Measurements from ENCODE around the gene PEX7.

Gene PEX7

DNA sequence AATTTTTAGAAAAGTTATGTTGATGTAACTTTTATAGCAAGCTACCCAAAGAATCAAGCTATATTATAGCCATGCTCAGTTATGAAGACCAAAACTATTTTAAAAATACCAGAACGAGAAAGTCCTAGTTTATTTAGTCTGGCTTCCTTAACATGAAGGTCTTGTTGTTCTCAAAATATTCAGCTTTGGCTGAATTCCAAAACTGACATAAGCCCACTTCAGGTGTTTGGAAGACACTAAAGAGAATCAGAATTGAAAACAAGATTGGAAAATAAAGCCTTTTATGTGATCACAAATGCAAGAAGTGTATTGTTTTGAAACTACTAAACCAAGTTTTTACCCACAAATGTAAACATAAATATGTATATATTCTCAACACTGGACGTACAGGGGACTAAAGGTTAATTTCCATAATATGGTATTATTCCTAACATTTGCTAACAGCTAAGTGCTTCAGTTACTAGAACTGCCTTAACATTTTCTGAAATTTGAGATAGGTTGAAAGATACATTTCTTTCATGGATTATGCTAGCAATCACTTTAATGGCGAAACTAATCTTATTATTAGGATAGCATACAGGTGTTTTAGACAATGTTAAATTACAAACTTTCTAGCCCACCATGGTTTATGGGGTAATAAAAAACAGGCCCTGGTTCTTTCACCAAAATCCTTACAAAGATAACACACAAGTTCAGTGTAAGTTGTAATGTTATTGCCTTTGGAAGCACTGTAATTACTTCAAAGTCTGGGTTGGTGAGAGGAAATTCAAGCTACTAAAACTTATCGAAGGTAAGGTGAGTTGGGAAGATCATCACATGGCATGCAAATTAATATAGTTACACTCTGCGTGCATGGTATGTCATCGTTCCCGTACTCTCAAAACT, 31.7 kb upstream of the PEX7 start:
- in situ Hi-C loops (cut with MboI; ENCODE audit: low sequenced_read_pairs): loop anchor here (10.0 kb wide), 1 partner anchor 146 kb away; no protein-coding TSS in a partner anchor

DNA sequence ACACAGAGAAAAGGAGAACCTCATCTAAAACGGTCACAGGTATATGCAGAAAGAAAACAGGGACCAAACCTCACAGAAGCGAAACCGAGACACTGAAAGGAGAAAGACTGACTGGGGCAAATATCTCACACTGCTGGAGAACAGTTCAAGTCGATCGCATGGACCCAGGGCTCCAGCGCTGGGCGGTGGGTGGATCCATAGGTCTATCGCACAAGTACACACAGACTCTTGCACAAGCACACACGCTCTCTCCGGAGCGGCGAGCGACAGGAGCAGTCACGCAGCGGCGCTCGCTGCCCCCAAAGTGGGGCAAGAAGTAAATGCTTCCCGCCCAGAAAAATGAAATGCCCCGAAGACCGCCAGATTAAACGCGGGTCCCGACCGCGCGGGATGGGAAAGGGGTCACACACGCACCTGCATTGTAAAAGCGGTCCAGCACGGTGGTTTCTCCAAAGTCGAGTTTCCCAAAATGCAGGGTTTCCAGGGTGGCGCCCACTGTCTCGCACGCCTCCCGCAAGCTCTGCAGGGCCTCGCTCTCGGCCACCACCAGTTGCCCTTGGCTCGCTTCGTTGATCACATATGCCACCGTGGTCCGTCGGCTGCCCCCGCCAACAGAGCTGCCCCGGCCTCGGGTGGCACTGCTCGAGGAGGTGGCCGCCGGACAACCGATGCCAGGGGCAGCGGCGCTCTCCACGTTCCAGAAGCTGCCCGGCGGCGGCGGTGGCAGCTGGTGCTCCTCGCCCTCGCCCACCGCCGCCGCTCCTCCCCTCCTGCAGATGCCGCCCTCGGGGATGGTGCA, 30.9 kb upstream of the PEX7 start:
- in situ Hi-C loops (cut with MboI; ENCODE audit: low sequenced_read_pairs): loop anchor here (10.0 kb wide), 1 partner anchor 147 kb away; no protein-coding TSS in a partner anchor

DNA sequence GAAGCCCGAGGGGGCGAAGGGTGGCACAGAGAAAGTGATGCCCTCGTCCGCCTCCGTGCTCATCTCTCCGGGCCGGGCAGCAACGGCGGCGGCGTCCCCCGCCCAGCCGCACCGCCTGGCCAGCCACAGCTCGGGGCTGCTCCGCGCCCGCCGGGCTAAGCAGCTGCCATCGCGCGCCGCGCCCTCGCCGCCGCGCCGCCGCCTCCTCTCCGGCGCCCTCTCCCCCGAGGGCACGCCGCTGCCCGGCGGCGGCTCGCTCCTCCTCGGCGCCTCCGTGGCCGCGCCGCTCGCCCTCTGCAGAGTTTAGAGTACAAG, 30.3 kb upstream of the PEX7 start:
- in situ Hi-C loops (cut with MboI; ENCODE audit: low sequenced_read_pairs): loop anchor here (10.0 kb wide), 1 partner anchor 147 kb away; no protein-coding TSS in a partner anchor

DNA sequence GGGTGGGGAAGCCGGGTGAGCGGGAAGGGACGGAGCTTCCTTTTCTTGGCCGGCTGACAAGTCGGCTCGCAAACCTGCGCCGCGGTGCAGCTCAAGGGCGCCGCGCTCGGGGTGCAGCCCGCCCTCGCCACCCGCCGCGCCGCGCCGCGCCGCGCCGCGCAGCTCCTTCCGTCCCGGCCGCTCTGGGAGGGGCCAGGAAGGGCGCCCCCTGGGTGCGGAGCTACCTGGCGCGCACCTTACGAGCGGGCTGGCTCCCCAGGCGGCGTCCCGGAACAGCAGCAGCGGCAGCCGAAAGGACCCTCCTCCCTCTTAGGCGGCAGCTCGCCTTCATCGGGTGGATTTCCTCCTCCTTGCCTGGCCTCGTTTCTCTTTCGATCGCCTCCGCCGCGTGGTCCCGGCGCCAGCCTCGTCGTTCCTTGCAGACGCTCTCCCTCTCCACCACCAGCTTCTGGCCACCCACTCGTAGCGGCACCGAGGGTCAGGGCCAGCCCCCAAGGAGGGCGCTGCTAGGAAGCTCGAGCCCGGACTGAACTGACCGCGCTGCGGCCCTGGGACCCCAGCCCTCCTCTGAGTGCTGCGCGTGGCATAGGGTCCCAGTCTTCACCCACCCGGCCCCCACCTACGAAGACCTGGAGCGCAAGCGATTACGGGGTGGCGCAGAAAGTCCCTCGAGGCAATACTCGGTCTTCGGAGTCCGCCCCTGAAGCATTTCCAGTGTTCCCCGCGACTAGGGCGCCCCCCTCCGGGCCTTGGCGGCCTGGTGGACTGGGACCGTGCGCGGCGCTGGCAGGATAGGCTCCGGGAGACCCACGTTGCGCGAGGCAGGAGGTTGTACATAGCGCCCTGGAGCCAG, 29.8 kb upstream of the PEX7 start, which contains the start of gene MAP3K5:
TSS of gene MAP3K5 (minus strand) at position 68 of the 853 bp plus-strand sequence. CDS start 320 bp downstream, outside the sequence.
- in situ Hi-C loops (cut with MboI; ENCODE audit: low sequenced_read_pairs): loop anchor here (10.0 kb wide), 1 partner anchor 148 kb away; no protein-coding TSS in a partner anchor

DNA sequence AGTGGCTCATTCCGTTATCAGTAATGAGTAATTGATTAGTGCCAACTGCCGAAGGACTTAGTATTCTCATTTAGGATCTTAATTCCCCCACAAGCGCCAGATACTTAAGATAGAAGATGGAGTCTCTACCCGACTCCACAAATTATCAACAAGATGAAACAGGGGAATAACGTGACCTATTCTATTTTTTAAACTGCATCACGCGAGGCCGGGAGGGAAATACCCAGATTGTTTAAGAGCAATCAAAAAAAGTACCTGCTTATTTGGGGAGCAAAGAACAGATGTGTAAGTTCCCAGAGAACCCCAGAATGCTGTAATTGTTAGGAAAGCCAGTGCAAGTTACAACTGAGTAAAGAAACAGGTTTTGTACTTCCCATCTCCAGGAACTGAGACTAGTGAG, 29.0 kb upstream of the PEX7 start:
- in situ Hi-C loops (cut with MboI; ENCODE audit: low sequenced_read_pairs): loop anchor here (10.0 kb wide), 1 partner anchor 149 kb away; no protein-coding TSS in a partner anchor

DNA sequence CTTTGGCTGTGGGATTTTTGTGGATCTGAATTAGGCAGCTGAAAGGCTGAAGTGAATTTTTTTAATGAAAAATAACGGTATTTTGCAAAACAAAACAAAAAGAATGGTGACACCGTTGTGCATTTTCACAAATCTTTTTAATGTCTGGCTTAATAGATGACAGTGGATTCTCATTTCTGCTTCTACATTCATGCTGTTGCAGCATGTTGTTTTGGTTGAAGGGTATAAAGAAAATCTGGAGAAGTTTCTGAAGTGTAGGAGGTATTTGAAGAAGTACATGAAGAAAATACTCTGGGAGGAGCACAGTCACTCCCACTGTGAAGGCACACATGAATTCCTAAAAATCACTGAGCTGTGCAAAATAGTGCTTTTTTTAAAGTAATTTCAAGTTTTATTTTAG, 27.0 kb upstream of the PEX7 start:
- in situ Hi-C loops (cut with MboI; ENCODE audit: low sequenced_read_pairs): loop anchor here (10.0 kb wide), 1 partner anchor 151 kb away; no protein-coding TSS in a partner anchor

DNA sequence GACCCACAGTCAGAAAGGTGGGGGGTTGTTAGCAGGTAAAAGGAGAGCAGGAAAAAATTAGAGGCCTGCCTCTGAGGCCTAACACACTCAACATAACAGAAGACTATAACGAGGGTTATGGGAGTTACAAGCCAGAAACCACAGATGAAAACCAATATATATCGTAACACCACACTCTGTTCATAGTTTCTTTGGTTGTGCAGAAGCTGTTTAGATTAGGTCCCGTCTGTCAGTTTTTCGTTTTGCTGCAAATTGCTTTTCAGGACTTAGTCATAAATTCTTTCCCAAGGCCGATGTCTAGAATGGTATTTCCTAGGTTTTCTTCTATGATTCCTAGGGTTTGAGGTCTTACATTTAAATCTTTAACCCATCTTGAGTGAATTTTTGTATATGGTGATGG, 26.4 kb upstream of the PEX7 start:
- in situ Hi-C loops (cut with MboI; ENCODE audit: low sequenced_read_pairs): loop anchor here (10.0 kb wide), 1 partner anchor 151 kb away; no protein-coding TSS in a partner anchor

DNA sequence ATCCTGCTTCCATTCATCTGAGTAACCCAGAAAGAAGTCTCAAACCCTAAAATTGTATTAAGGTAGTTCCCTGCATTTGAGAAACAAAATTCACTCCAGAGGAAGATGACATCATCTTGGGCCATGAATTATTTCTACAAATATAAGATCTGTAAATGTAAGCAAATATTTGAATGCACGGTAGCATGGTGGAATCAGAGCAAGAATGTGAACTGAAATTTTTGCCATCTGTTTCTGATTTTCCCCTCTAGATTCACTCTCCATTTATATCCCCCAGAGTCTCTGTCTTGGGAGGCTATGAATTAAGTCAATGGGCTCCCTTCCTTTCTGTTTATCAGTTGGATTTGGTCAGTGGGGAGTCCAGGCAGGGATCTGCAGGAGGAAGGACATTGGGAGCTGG, 24.3 kb upstream of the PEX7 start:
- in situ Hi-C loops (cut with MboI; ENCODE audit: low sequenced_read_pairs): loop anchor here (10.0 kb wide), 1 partner anchor 153 kb away; no protein-coding TSS in a partner anchor

DNA sequence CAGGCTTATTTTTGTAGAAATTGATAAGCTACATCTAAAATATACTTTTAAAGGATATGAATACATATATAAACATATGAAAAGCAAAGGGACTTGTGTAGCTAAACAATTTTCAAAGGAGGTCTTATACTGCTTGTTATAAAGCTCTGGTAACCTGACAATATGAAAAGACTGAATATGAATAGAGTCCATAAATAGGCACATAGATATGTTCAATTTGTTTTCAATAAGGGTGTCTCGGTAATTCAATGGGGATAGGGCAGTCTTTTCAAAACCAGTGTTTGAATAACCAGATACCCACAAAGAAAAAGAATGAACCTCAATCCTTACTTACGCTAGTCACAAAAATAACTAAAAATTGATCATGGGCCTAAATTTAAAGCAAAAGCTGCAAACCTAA, 20.8 kb upstream of the PEX7 start:
- in situ Hi-C loops (cut with MboI; ENCODE audit: low sequenced_read_pairs): loop anchor here (25.0 kb wide), 1 partner anchor 514 kb away; the partner anchor contains the start of gene BCLAF1

DNA sequence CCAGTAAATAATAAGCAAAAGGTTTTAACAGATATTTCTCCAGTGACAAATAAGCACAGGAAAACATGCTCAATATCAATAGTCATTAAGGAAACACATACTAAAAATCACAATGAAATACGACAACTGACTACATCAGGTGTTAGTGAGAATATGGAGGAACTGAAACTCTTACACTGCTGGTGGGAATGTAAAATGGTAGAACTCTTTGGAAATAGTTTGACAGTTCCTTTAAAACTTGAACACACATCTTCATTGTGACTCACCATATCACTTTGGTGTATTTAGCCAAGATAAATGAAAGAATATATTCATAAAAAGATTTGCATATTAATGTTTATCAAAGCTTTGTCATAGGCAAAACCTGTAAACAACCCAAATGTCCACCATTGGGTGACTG, 18.8 kb upstream of the PEX7 start:
- in situ Hi-C loops (cut with MboI; ENCODE audit: low sequenced_read_pairs): loop anchor here (25.0 kb wide), 1 partner anchor 516 kb away; the partner anchor contains the start of gene BCLAF1

DNA sequence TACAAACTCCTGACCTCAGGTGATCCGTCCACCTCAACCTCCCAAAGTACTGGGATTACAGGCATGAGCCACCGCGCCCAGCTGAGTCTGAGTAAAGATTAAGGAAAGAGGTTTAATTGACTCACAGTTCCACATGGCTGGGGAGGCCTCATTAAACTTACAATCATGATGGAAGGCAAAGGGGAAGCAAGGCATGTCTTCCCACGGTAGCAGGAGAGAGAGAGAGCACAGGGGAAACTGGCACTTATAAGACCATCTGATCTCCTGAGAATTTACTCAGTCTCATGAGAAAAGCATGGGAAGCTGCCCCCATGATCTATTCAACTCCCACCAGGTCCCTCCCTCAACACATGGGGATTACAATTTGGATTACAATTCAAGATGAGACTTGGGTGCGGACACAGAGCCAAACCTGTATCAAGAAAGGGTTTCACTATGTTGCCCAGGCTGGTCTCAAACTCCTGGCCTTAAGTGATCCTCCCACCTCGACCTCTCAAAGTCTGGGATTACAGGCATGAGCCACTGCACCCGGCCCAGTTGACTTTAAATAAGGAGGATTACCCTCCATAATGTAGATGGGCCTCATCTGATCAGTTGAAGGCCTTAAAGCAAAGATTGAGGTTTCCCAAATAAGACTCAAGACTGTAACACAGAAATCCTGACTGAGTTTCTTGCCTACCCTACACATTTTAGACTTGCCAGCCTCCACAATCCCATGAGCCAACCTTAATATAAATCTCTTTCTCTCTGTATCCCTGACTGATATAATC, 13.1 kb upstream of the PEX7 start:
- in situ Hi-C loops (cut with MboI; ENCODE audit: low sequenced_read_pairs): loop anchor here (25.0 kb wide), 1 partner anchor 522 kb away; the partner anchor contains the start of gene BCLAF1

DNA sequence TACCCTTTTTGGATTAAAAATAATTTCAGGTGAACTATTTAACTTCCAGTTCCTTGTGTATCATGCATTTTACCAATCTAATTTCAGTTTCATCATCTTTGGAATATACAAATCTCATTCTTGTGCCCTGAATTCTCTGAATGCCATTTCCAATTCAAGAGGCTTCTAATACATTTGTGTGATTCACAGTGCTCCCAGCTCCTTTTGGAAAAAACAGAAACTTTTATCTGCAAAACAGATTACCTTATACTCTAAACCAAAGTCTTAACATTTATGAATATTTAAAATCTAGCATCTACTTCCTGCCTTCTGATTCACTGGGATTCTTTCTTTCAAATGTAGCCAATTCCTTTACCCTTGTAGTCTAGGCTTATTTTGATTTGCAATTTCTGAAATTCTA, 11.1 kb upstream of the PEX7 start:
- in situ Hi-C loops (cut with MboI; ENCODE audit: low sequenced_read_pairs): loop anchor here (25.0 kb wide), 1 partner anchor 524 kb away; the partner anchor contains the start of gene BCLAF1

DNA sequence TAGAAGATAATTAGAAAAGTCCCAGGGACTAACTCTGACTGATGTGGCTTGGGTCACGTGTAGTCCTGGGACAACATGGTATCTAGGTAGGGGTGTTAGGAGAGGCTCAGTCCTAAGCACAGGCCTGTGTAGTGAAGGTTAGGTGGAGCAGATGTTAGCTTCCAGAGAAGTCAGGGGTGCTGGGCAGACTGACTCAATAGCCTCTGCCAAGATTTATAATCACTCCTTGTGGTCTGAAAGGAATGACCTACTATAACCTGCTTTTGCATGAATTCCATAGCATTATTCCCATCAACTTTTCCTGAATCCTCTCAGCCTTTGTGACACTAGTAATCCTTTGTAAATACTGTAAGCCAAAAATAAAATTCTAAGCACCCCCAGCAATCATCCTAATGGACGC, 10.2 kb upstream of the PEX7 start:
- in situ Hi-C loops (cut with MboI; ENCODE audit: low sequenced_read_pairs): loop anchor here (25.0 kb wide), 1 partner anchor 525 kb away; the partner anchor contains the start of gene BCLAF1

DNA sequence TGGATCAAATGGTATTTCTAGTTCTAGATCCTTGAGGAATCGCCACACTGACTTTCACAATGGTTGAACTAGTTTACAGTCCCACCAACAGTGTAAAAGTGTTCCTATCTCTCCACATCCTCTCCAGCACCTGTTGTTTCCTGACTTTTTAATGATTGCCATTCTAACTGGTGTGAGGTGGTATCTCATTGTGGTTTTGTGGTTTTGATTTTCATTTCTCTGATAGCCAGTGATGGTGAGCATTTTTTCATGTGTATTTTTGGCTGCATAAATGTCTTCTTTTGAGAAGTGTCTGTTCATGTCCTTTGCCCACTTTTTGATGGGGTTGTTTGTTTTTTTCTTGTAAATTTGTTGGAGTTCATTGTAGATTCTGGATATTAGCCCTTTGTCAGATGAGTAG, 6.8 kb upstream of the PEX7 start:
- in situ Hi-C loops (cut with MboI; ENCODE audit: low sequenced_read_pairs): loop anchor here (25.0 kb wide), 1 partner anchor 528 kb away; the partner anchor contains the start of gene BCLAF1

DNA sequence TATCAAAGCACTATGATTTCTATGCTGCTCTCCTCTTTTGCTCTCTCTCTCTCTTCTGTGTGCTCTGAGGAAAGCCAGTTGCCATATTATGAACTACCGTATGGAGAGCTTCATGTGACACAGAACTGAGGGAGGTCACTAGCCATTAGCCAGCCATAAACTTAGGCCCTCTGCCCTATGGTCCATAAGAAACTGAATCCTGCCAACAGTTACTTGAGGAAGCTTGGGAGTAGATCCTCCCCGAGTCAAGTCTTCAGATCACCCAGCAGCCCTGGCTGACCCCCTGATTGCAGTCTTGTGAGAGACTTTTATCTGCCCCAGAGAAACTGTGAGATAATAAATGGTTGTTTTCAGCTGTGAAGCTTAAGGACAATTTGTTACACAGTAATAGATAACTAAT, 5.7 kb upstream of the PEX7 start:
- in situ Hi-C loops (cut with MboI; ENCODE audit: low sequenced_read_pairs): loop anchor here (25.0 kb wide), 1 partner anchor 529 kb away; the partner anchor contains the start of gene BCLAF1

DNA sequence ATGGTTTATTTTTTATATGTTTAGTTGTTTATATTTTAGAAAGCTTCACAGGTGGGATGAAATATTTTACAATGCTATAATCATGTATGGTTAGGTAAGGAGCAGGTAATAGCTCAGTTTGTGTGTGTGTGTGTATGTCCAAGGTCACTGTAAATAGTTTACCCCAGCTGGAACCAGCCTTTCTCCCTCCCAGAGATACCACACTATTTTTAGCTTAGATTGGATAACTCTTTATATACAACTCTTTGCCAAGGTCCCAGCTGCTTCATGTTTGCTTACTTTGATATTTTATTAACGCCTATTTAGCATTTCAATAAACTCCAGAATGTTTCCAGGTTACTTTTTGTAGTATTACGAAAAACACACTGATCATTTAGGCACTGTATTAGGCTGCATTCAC, 1.8 kb upstream of the PEX7 start:
- in situ Hi-C loops (cut with MboI; ENCODE audit: low sequenced_read_pairs): loop anchor here (25.0 kb wide), 1 partner anchor 533 kb away; the partner anchor contains the start of gene BCLAF1

DNA sequence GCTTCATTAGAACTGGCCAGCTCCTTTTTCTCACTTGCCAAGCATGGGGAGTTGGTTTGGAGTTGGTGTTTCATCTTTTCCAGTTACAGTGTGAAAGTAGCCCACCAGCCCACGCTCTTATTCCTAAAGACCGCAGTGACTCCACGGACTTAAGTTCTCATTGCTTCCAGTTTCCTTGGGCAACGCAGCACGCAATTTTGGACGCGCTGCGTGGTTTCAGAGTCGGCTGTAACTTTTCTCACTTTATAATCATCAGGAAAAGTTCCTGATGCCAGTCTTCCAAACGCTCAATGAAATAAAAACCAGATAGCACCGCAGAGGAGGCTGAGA, 381 bp upstream of the PEX7 start:
- in situ Hi-C loops (cut with MboI; ENCODE audit: low sequenced_read_pairs): loop anchor here (25.0 kb wide), 1 partner anchor 535 kb away; the partner anchor contains the start of gene BCLAF1

DNA sequence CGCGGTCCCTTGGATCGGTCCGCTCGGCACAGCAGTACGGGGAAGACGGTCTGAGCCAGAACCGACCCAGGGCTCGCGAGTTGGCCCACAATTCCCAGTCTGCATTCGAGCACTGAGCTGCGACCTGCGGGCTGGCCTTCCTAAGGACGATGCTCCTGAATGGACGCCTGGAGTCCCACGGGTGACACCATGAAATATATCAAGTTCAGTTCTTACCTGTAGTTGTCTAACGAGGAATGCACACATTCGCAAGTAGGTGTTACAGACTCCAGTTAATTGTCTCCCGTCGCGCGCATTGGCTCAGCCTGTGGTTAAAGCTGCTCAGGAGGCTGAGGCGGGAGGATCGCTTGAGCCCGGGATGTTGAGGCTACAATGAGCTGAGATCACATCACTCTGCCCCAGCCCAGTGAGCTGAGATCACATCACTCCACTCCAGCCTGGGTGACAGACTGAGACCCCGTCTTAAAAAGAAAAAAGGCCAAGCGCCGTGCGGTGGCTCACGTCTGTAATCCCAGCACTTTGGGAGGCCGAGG, 802 bp downstream of the PEX7 start:
- in situ Hi-C loops (cut with MboI; ENCODE audit: low sequenced_read_pairs): loop anchor here (25.0 kb wide), 1 partner anchor 536 kb away; the partner anchor contains the start of gene BCLAF1

DNA sequence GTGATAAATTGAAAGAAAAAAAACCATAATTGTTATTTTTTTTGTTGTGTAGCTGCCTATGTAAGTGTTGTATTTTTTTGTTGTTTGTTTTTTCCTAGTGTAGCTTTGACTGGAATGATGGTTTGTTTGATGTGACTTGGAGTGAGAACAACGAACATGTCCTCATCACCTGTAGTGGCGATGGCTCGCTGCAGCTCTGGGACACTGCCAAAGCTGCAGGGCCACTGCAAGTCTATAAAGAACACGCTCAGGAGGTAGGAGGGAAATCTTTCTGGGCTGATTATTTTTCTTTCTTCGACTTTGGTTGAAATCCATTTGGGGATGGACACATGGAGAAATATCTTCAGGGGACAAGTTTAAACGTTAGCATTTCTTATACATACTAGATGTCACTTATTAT, 3.8 kb downstream of the PEX7 start:
- in situ Hi-C loops (cut with MboI; ENCODE audit: low sequenced_read_pairs): loop anchor here (25.0 kb wide), 1 partner anchor 811 kb away; no protein-coding TSS in a partner anchor

All from HL-60/S4 treated with phorbol 12-myristate 13-acetate at 8.2 ng/mL for 4 days and 3 days (cell line).